Epithelial cell of prostate (primary cell): ENCODE measurements around the gene NOC4L.

Source experiments
- DNase-seq: peaks from one replicate; pipeline ENCODE4 v3.0.0-alpha.2; 2011; ENCODE audit warnings: low read depth, low spot score
- H3K27ac ChIP-seq: fragments of 450-650 bp; 2 replicates; pipeline ENCODE4 v1.5.1; 2017; ENCODE audit warnings: mild to moderate bottlenecking

The NOC4L gene

GRCh38 chr12:132165584-132165983, 21.3 kb downstream of the NOC4L start:
- no peak overlapping the region for H3K27ac ChIP-seq
- DNase-seq: no peak

- H3K27ac ChIP-seq: no peak overlapping the region
- DNase-seq: no peak
Observed at GRCh38 chr12:132166093-132166492, 21.8 kb downstream of the NOC4L start.

GRCh38 chr12:132166801-132167591, 22.7 kb downstream of the NOC4L start:
- H3K27ac ChIP-seq: no peak overlapping the region
- DNase-seq: no peak

- DNase-seq: no peak
- H3K27ac ChIP-seq: no peak overlapping the region
Observed at GRCh38 chr12:132167611-132168310, 23.5 kb downstream of the NOC4L start.

- no peak overlapping the region for H3K27ac ChIP-seq
- DNase-seq: no peak
Observed at GRCh38 chr12:132168311-132169031, 24.2 kb downstream of the NOC4L start.

- DNase-seq: no peak
- no peak overlapping the region for H3K27ac ChIP-seq
Observed at GRCh38 chr12:132169376-132169775, 25.1 kb downstream of the NOC4L start.

GRCh38 chr12:132170094-132170636, 25.9 kb downstream of the NOC4L start:
- DNase-seq: no peak

GRCh38 chr12:132170637-132171292, 26.5 kb downstream of the NOC4L start:
- no peak overlapping the region for H3K27ac ChIP-seq
- no peak for DNase-seq

More at GRCh38 chr12:132170094-132170636, 25.9 kb downstream of the NOC4L start:
- H3K27ac ChIP-seq: no peak overlapping the region

- no peak overlapping the region for H3K27ac ChIP-seq
- no peak for DNase-seq
Observed at GRCh38 chr12:132171293-132171967, 27.2 kb downstream of the NOC4L start.

GRCh38 chr12:132171968-132172521, 27.8 kb downstream of the NOC4L start:
- no peak overlapping the region for H3K27ac ChIP-seq
- DNase-seq: no peak

GRCh38 chr12:132172619-132173018, 28.4 kb downstream of the NOC4L start:
- no peak for DNase-seq
- no peak overlapping the region for H3K27ac ChIP-seq

- no peak overlapping the region for H3K27ac ChIP-seq
- no peak for DNase-seq
Observed at GRCh38 chr12:132173135-132174014, 29.1 kb downstream of the NOC4L start.

GRCh38 chr12:132174015-132174838, 30.0 kb downstream of the NOC4L start:
- DNase-seq: no peak
- no peak overlapping the region for H3K27ac ChIP-seq

- DNase-seq: no peak
- no peak overlapping the region for H3K27ac ChIP-seq
Observed at GRCh38 chr12:132174839-132175490, 30.7 kb downstream of the NOC4L start.

- DNase-seq: no peak
- no peak overlapping the region for H3K27ac ChIP-seq
Observed at GRCh38 chr12:132175496-132176384, 31.5 kb downstream of the NOC4L start.

GRCh38 chr12:132176385-132176919, 32.2 kb downstream of the NOC4L start:
- no peak overlapping the region for H3K27ac ChIP-seq
- no peak for DNase-seq
